NK-92 treated with Interleukin-12 subunit alpha and Interleukin-12 subunit beta, amount 100 ng/mL, for 24 hours (cell line): ENCODE results near the gene LRP1B.
A peak's percentile ranks its signal among the peaks of the same experiment; 100 is the strongest.

Experiments used
- DNase-seq: peaks from one replicate; lab custom pipeline; 2025; lab: John Stamatoyannopoulos, UW

Gene LRP1B

DNA sequence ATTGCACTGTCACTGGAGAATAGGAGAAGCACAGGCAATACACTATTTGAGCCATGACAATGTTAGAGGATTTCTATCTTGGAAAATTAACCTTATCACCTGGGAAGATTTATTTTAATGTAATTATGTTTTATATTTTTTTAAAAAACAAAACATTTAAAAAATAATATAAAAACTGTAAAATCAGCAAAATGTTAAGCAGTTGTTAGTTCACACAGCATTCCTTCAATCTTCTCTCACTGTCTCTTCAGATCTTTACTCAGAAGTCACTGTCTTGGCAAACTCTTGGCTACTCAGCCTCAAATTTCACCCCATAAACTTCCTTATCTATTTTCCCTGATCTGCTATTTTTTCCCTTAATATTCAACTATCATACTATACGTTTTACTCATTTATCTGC lies 1322.6 kb downstream of the LRP1B start:
- DNase-seq, result no peak

DNA sequence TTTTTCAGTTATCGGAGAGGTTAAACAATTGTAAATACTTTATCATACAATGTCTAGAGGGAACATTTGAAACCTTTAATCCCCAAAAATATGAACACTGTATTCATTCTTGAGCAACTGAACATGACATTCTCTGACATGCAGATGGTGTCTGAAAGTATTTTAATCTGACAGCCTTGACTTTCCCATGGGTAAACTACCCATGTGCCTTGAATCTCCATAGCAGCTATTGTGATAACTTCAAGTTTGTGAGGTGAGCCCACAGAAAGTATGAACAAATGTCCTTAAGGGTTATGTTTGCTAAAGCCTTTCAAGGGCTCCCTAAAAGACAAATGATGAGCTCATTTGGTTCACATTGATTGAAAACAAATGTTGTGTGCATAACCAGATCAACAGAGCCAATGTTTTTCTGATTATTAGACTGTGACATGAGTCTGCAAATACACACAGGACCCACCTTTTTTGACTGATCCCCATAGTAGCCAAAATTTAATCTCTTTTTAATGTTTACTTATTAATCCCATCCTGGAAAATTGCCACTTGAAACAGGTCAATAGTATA lies 1326.0 kb downstream of the LRP1B start:
- no peak for DNase-seq

DNA sequence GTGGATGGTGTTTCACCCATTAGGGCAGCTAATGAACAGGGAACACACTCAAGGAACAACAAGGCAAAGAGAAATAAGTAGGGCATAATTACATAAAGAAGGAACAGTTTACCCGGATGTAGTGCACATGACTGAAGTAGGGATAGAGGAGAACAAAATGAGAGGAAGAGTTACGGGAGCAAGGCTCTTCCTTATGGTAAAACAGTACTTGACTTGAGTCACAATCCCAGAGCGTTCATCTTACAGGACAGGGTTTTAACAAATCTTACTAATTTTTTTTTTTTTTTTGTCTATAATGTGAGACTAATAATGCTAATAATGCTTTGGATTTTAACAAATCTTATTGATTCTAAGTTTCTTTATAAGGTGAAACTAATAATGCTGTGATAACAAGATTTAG lies 1329.5 kb downstream of the LRP1B start:
- DNase-seq, result peak; percentile 1

DNA sequence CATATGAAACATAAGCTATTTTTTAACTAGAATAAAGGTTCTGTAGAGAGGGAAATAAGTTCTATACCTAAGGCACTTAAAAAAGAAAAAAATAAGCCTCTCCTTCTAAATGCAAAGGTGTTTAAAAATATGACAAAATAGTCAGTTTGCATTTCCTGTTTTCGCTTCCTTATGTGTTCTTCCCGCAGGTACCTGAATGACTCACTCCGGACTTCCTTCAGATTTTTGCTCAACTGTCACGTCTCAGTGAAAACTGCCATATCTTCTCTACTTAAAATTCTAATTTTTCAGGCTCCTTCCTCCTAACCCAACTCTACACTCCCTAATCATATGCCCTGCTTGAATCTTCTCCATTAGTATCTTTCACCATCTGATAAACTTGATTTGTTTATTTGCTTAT lies 1333.1 kb downstream of the LRP1B start:
- no peak for DNase-seq

DNA sequence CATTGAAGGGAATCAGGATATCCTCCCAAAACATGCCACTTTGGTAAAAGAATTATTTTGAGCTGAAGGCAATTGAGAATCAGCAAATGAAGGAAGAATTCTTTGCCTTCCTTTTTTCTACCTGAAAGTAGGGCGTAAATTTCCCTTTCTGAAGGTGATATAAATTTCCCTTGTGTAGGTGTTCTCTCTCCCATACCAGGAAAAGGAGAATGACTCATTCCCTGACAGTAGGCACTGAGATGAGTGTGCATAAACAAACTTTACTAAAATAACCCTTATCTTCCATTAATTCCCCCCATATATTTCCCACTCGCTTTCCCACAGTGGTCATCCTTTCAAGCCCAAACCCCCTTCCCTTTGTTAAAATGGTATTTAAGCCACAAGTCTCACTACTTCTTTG lies 1339.0 kb downstream of the LRP1B start:
- DNase-seq, result no peak

DNA sequence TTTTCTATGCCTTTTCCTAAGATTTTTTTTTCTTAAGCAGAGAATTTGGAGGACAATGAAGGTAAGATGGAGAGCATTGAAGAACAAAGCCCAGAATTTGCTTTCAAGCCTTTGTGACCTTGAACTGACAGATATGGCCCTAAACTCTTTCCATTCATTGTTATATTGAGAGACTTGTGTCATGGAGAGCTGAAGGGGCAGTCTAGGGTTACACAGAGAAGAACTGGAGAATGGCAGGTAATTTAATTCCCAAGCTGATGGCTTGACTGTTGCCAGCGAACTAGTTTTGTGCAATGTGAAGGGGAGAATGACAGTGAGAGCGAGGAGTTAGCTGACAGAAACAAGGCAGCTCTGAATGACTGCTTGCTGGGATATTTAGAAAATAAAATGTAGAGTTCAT lies 1344.2 kb downstream of the LRP1B start:
- no peak for DNase-seq

DNA sequence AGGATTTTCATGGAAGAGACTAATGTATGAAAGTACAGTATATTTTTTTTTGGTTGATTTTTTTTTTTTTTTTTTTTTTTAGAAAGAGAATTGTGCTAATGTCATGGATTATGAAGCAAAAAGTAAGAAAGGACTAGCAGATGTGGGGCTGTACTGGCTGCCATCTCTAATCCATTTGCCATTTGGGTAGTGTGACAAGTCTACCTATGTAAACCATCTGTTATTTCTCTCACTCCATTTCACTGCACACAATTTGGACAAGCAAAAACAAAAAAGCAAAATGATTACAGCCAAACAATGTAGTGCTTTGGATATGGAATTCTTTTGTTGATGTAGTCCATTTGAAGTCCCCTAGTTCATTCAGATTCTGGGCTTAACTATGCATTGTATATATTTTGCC lies 1355.4 kb downstream of the LRP1B start:
- no peak for DNase-seq

DNA sequence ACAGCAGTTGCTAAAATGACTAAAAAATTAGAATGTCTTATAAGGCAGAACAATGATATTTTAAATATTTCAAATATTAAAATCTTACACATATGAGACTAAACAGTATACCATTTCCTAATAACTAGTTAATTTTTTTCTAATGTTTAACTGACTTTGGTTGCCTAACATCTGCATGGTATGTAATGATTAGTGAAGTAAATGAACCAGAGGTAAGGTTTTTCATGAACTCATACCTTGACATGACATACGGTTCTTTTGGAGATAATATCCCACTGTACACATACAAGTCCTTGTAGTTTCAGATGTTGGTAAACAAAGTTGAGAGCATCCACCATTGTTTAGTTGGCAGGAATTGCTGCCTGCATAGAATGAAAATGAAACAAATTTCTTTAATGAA lies 1360.2 kb downstream of the LRP1B start:
- DNase-seq, result no peak

DNA sequence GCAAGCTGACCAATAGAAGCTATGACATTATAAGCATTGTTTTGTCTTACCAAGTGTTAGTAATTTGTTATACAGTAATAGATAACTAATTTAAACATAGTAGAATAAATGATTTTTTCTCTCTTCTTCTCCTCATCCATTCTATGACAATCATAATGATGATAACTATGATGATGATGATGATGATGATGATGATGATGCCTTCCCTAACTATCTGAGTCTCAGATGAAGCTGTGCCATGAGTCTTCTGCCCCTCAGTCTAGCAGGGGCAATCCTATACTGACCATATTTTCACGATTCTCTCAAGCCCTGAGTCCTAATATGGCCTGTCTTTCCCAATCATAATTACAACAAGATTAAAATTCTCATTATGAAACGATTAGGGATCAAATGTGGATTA lies 1369.0 kb downstream of the LRP1B start:
- DNase-seq, result no peak

DNA sequence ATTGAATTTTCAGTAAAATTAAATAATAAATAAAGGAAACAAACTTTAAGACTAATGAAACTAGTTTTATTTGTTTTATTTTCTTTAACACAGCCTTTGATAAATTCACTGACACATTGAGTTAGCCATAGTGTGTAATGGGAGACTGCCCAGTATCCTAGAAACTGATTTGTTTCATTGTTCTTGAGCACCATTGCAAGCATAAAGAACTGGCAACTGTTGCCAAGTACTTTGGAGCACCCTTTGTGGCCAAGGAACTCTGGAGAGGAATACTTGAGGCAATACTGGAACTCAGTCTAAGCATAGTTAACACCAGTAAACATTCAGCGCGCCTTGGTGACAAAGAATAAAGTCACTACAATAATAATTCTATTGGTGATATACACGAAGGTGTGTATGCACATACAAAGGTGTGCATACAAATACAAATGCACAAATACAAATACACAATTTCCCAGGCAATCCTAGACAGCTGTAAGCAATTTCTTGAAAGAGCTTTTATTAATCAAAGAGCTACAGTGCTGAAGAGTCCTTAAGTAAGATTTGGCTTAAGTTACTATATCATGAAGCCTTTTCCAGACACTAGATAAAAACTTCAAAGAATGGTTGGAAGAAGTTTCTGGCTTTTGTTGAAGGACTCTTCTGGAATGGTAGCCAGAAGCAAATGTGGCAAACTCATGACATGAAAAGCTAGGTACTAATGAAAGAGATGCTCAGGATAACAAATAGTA lies 1371.2 kb downstream of the LRP1B start:
- DNase-seq, result no peak

DNA sequence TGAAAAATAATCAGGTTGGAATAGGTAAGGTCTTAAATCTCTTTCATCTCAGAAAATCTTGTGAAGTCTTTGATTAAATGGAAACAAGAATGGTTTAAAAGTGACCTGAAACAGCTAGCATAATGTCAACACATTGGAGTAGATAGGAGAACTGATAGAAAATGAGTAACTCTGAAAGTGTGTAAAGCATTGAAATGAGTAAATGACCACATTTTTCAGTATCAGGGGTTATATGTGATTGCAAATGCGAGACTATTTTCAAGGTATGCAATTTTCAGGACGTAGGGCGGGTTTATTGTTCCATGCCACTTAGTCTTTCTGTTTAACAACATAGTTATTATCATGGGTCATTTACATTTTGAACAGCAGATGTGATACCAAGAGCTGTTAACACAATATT lies 1383.2 kb downstream of the LRP1B start:
- no peak for DNase-seq

DNA sequence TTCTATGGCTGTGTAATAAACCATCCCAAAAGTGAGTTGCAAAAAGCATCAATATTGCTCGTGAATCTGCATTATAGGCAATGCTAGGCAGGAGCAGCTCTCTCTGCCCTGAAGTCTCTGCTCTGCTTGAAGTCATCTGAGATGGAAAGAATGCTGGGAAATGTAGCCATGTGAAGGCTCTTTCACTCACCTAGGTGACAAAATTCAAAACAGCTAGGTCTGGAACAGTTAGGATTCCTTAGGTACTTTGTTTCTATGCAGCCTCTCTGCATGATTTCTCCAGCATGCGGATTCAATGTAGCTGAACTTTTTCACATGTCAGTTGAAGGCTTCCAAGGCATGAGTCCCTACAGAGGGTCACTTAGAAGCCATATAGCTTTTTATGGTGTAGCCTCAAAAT lies 1383.7 kb downstream of the LRP1B start:
- DNase-seq, result no peak

DNA sequence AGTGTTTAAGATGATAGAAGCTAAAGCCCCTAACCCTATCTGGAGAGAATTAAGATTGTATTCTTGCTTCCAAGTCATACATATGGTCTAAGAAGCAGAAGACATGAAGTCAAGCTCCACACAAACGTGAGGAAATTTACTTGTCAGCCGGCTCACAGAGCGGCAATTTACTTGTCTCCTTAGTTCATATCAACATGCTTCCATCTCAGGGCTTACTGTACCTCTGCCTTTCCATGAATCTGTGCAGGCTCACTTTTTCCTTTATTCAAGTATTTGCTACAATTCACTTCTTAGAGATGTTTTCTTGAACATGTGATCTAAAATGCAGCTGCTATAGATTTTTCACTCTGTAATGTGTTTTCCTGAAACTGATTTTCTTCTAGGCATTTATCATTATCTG lies 1386.4 kb downstream of the LRP1B start:
- no peak for DNase-seq

DNA sequence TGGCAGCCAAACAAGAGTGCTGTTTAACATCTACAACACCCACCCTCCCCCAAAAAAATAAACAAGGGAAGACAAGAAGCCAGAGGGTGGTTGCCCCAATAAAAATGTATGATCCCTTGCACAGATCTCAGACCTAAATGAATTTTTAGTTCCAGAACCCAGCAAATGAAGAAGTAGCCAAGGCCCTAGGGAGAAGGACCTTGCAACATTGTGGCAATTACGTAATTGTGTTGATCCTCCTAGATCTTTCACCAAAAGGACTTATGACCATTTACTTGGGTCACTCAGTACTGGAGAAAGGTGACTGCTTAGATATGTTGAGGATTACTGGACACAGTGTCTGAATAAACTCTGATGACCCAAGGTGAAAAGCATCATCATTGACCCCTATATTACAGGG lies 1393.8 kb downstream of the LRP1B start:
- no peak for DNase-seq

DNA sequence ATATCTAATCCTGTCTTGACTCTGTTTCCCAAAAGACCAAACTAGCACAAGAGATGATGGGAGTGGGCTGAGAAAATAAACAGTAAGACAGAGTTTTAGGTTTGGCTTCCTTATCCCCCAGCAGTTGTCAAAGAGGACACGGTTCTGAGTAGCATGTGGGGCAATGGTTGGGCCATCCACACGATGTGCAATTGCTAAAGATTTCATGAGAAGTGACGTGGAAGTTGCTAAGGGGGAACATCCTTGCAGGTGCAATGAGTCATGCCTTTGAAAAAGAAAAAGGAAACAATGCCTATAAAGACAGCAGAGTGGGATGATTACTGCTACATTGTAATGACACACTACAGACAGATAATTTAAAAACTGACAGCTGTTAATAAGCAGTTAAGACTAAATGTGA lies 1395.8 kb downstream of the LRP1B start:
- no peak for DNase-seq

DNA sequence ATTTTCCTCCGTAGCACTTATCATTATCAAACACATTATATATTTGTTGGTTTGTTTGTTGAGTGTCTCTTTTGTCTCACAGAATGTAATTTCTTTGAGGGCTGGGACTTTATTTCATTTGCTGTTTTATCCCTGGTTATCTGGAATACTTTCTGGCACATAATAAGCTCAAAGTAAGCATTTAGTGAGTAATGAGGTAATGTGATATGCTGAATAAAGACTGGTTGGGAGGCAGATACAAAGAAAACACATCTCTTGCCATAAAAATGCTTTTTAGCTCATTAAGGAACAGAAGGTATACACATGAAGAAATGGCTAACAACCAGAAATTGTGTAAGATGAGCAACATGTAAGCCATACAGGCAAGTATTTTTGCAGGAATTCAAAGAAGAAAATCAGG lies 1411.8 kb downstream of the LRP1B start:
- no peak for DNase-seq

DNA sequence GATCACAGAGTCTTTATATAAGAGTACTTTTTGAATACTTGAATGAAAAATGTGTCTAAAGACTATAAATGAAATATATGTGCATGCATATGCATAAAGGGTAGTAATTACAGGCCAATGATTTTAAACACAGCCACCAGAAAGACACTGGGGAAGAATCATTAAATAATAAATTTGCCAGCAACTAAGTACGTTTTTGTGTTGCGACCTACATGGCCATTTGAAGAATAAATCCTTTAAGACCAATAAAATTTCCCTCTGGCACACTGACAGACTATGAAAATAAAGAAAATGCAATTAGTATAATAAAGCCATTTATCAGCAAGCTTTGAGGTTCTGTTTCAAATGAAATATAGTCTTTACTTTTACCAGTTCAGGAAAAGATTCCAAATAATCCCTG lies 1413.3 kb downstream of the LRP1B start:
- no peak for DNase-seq

DNA sequence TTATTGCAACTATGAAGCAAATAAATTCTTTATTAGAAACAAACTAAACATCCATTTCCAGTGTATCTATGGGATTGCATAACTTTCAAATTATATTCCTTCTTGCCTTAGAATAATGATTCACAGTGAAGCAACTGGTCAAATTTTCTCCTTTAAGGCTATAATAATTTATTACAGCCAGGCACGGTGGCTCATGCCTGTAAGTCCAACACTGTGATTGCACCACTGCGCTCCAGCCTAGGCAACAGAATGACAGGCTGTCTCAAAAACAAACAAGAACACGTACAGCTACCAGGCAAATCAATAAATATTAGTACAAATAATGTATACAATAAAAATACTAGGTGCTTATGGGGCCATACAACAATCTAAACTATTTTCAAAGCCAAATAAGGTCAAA lies 1416.2 kb downstream of the LRP1B start:
- DNase-seq, result no peak

DNA sequence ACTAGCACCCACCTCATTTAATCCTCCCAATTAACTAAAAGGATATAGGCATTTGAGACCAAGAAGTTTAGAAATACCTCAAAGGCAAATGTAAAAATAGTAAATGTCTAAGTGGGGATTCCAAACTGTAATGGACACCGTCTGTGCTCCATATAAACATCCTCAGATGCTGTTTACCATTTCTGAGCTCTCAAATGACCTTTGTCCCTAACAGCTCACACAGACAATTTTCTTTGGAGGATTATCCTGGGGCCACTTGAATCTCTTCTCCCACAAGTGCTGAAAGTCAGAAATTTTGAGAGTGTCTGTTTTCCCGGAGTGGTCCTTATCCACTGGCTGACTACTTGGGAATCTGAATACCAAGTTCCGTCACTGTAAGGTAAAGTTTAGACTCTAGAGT lies 1418.9 kb downstream of the LRP1B start:
- no peak for DNase-seq

DNA sequence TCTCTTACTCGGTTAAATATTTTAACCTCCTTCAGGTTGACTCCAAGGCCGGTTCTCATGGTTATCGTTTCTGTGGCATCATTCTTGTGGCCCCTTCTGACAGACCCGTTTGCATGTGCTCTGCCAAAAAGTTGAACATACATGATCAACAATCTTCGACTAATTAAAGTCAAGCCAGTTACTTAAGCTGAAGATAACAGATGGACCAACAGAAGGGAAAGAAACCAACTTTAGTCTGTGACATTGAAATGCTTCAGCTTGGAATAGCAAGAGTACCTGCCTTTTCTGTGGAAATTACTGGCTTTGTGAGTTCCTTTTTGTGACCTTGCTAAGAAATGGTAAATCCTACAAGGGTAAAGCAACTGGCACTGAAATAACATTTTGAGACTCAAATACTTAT lies 1429.1 kb downstream of the LRP1B start:
- no peak for DNase-seq

DNA sequence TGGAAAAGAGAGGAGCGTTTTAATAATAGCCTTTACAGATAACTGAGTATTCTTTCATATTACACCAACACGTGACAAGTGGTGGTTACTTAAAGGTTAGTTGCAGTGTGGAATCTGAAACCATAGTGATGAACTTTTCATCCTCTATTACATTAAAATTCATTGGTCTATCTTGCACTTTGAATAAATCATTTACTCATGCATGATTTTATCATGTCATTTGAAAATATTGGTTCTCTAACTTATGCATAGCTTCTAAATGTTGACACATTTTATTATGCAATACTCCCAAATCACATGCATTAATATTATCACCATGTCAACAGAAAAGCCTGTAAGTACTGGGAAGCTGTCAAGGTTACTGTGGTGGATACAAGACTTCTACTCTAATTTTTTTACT lies 1432.2 kb downstream of the LRP1B start:
- DNase-seq, result no peak

DNA sequence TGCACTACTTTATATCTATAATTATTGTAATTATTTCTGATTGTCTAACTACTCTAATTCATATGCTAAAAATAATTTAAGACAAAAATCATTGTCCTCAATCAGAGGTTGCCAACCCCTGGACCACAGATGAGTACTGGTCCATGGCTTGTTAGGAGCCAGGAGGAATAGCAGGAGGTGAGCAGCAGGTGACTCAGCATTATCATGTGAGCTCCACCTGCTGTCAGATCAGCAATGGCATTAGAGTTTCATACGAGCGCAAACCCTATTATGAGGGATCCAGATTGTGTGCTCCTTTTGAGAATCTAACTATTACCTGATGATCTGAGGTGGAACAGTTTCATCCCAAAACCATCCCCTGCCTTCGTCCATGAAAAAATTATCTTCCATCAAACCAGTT lies 1434.4 kb downstream of the LRP1B start:
- no peak for DNase-seq

DNA sequence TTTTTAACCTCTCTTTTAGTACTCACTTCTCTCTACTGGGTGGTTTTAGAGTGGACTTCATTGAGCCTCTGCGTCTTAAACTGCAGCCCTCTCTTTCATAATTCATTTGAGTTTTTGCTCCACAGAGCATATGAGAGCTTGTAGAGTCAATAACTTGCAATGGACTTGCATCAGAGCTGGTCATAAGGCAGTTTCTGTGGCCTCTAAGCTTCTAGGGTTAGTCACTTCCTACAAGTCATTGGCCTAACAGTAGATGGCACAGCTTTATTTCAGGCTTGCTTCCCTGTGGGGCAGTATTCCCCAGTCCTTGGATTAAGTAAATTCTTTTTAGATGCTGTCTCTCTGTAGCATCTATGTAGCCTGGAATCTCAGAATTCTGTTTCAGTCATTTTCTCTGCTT lies 1435.7 kb downstream of the LRP1B start:
- DNase-seq, result peak; percentile 1

DNA sequence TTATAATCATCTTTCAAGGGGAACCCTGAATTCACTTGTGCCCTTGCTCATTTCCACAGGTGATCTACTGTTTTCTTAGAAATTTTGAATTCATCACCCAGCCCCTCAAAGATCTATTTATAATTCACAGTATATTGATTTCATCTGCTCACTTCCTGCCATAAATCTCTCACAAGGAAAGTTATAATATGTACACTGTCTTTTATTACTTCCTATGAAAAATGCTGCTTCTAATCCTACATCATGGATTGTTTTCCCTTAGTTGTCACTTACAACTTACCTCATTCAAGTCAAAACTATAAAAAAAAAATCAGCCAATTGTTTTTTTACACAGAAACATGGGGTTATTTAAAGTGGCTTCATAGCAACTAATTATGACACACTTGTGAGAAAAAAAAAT lies 1443.0 kb downstream of the LRP1B start:
- no peak for DNase-seq
